ENCODE measurements around the gene HDAC8.

Gene HDAC8

GRCh38 chrX:72394518-72395170 lies 178.0 kb downstream of the HDAC8 start:
- no peak overlapping the region for H3K4me3 Mint-ChIP-seq
- no peak overlapping the region for H3K27ac Mint-ChIP-seq
- no peaks in the 10 kb centered on the region for H3K9me3 Mint-ChIP-seq
- no peaks in the 10 kb centered on the region for H3K36me3 Mint-ChIP-seq (ENCODE audit: low read depth)
- no peaks in the 10 kb centered on the region for H3K27me3 Mint-ChIP-seq (ENCODE audit: low read depth)
- no peaks in the 10 kb centered on the region for H3K4me1 Mint-ChIP-seq (ENCODE audit: low read depth)
- DNase-seq (ENCODE audit: low spot score), result no peak

GRCh38 chrX:72393836-72394517 lies 178.7 kb downstream of the HDAC8 start:
- Mint-ChIP-seq H3K4me1 (ENCODE audit: low read depth) (no peaks in the 10 kb centered on the region), H3K4me3 (no peak overlapping the region), H3K9me3 (no peaks in the 10 kb centered on the region), H3K27ac (no peak overlapping the region), H3K36me3 (ENCODE audit: low read depth) (no peaks in the 10 kb centered on the region), H3K27me3 (ENCODE audit: low read depth) (no peaks in the 10 kb centered on the region)
- no peak for DNase-seq (ENCODE audit: low spot score)

- no peaks in the 10 kb centered on the region for H3K36me3 Mint-ChIP-seq (ENCODE audit: low read depth)
- H3K27ac Mint-ChIP-seq, result no peak overlapping the region
- no peaks in the 10 kb centered on the region for H3K27me3 Mint-ChIP-seq (ENCODE audit: low read depth)
- H3K4me3 Mint-ChIP-seq, result no peak overlapping the region
- no peaks in the 10 kb centered on the region for H3K9me3 Mint-ChIP-seq
- DNase-seq (ENCODE audit: low spot score), result no peak
- no peaks in the 10 kb centered on the region for H3K4me1 Mint-ChIP-seq (ENCODE audit: low read depth)
These were observed 179.5 kb downstream of the HDAC8 start for GRCh38 chrX:72392816-72393800.

GRCh38 chrX:72392042-72392441 lies 180.6 kb downstream of the HDAC8 start:
- H3K27ac Mint-ChIP-seq, result no peak overlapping the region
- H3K4me3 Mint-ChIP-seq, result no peak overlapping the region
- no peaks in the 10 kb centered on the region for H3K9me3 Mint-ChIP-seq
- H3K4me1 Mint-ChIP-seq (ENCODE audit: low read depth), result no peaks in the 10 kb centered on the region
- H3K36me3 Mint-ChIP-seq (ENCODE audit: low read depth), result no peaks in the 10 kb centered on the region
- DNase-seq (ENCODE audit: low spot score), result no peak
- H3K27me3 Mint-ChIP-seq (ENCODE audit: low read depth), result no peaks in the 10 kb centered on the region

GRCh38 chrX:72387247-72387646 lies 185.4 kb downstream of the HDAC8 start:
- H3K4me3 Mint-ChIP-seq, result no peak overlapping the region
- H3K4me1 Mint-ChIP-seq (ENCODE audit: low read depth), result peaks cover 3% of the 10 kb centered on the region
- H3K27me3 Mint-ChIP-seq (ENCODE audit: low read depth), result no peaks in the 10 kb centered on the region
- no peaks in the 10 kb centered on the region for H3K36me3 Mint-ChIP-seq (ENCODE audit: low read depth)
- H3K9me3 Mint-ChIP-seq, result no peaks in the 10 kb centered on the region
- H3K27ac Mint-ChIP-seq, result no peak overlapping the region
- no peak for DNase-seq (ENCODE audit: low spot score)

GRCh38 chrX:72382202-72382595 lies 190.4 kb downstream of the HDAC8 start:
- H3K27ac Mint-ChIP-seq, result no peak overlapping the region
- H3K4me3 Mint-ChIP-seq, result no peak overlapping the region
- H3K36me3 Mint-ChIP-seq (ENCODE audit: low read depth), result no peaks in the 10 kb centered on the region
- no peaks in the 10 kb centered on the region for H3K9me3 Mint-ChIP-seq
- DNase-seq (ENCODE audit: low spot score), result no peak
- H3K27me3 Mint-ChIP-seq (ENCODE audit: low read depth), result no peaks in the 10 kb centered on the region
- H3K4me1 Mint-ChIP-seq (ENCODE audit: low read depth), result peaks cover 6% of the 10 kb centered on the region

- H3K27me3 Mint-ChIP-seq (ENCODE audit: low read depth), result no peaks in the 10 kb centered on the region
- no peak overlapping the region for H3K4me3 Mint-ChIP-seq
- H3K4me1 Mint-ChIP-seq (ENCODE audit: low read depth), result peaks cover 6% of the 10 kb centered on the region
- H3K27ac Mint-ChIP-seq, result no peak overlapping the region
- H3K36me3 Mint-ChIP-seq (ENCODE audit: low read depth), result no peaks in the 10 kb centered on the region
- DNase-seq (ENCODE audit: low spot score), result no peak
- H3K9me3 Mint-ChIP-seq, result no peaks in the 10 kb centered on the region
These were observed 191.0 kb downstream of the HDAC8 start for GRCh38 chrX:72381439-72382201.

GRCh38 chrX:72376124-72376523 lies 196.5 kb downstream of the HDAC8 start:
- Mint-ChIP-seq H3K36me3 (ENCODE audit: low read depth) (no peaks in the 10 kb centered on the region), H3K27me3 (ENCODE audit: low read depth) (no peaks in the 10 kb centered on the region), H3K4me1 (ENCODE audit: low read depth) (no peaks in the 10 kb centered on the region), H3K4me3 (no peak overlapping the region), H3K9me3 (no peaks in the 10 kb centered on the region), H3K27ac (no peak overlapping the region)
- DNase-seq (ENCODE audit: low spot score), result no peak

GRCh38 chrX:72373136-72373535 lies 199.5 kb downstream of the HDAC8 start:
- H3K4me3 Mint-ChIP-seq, result no peak overlapping the region
- no peak overlapping the region for H3K27ac Mint-ChIP-seq
- no peaks in the 10 kb centered on the region for H3K27me3 Mint-ChIP-seq (ENCODE audit: low read depth)
- no peaks in the 10 kb centered on the region for H3K9me3 Mint-ChIP-seq
- H3K36me3 Mint-ChIP-seq (ENCODE audit: low read depth), result no peaks in the 10 kb centered on the region
- DNase-seq (ENCODE audit: low spot score), result no peak
- no peaks in the 10 kb centered on the region for H3K4me1 Mint-ChIP-seq (ENCODE audit: low read depth)

- H3K36me3 Mint-ChIP-seq (ENCODE audit: low read depth), result no peaks in the 10 kb centered on the region
- no peaks in the 10 kb centered on the region for H3K9me3 Mint-ChIP-seq
- no peak for DNase-seq (ENCODE audit: low spot score)
- H3K27ac Mint-ChIP-seq, result no peak overlapping the region
- no peaks in the 10 kb centered on the region for H3K27me3 Mint-ChIP-seq (ENCODE audit: low read depth)
- H3K4me3 Mint-ChIP-seq, result no peak overlapping the region
- H3K4me1 Mint-ChIP-seq (ENCODE audit: low read depth), result no peaks in the 10 kb centered on the region
These were observed 199.9 kb downstream of the HDAC8 start for GRCh38 chrX:72372735-72373134.

- H3K27ac Mint-ChIP-seq, result no peak overlapping the region
- no peak for DNase-seq (ENCODE audit: low spot score)
- H3K27me3 Mint-ChIP-seq (ENCODE audit: low read depth), result no peaks in the 10 kb centered on the region
- H3K4me1 Mint-ChIP-seq (ENCODE audit: low read depth), result no peaks in the 10 kb centered on the region
- H3K9me3 Mint-ChIP-seq, result no peaks in the 10 kb centered on the region
- H3K4me3 Mint-ChIP-seq, result no peak overlapping the region
- no peaks in the 10 kb centered on the region for H3K36me3 Mint-ChIP-seq (ENCODE audit: low read depth)
These were observed 201.2 kb downstream of the HDAC8 start for GRCh38 chrX:72371405-72371804.

- Mint-ChIP-seq H3K27ac (no peak overlapping the region), H3K4me3 (no peak overlapping the region), H3K36me3 (ENCODE audit: low read depth) (no peaks in the 10 kb centered on the region), H3K9me3 (no peaks in the 10 kb centered on the region), H3K27me3 (ENCODE audit: low read depth) (no peaks in the 10 kb centered on the region), H3K4me1 (ENCODE audit: low read depth) (no peaks in the 10 kb centered on the region)
- DNase-seq (ENCODE audit: low spot score), result no peak
These were observed 203.8 kb downstream of the HDAC8 start for GRCh38 chrX:72368796-72369195.

GRCh38 chrX:72367516-72367915 lies 205.1 kb downstream of the HDAC8 start:
- Mint-ChIP-seq H3K9me3 (no peaks in the 10 kb centered on the region), H3K4me3 (no peak overlapping the region), H3K27me3 (ENCODE audit: low read depth) (no peaks in the 10 kb centered on the region), H3K4me1 (ENCODE audit: low read depth) (no peaks in the 10 kb centered on the region), H3K27ac (no peak overlapping the region), H3K36me3 (ENCODE audit: low read depth) (no peaks in the 10 kb centered on the region)
- no peak for DNase-seq (ENCODE audit: low spot score)

Data from T-helper 2 cell treated with Interferon-gamma antibody and Interleukin-4, amounts not matched to agents 5 μg/mL and 100 μg/mL, for 36 hours (primary cell).